ENCODE measurements around the gene RHOBTB1. TPM values are rescaled to one million over a fixed set of nuclear protein-coding genes. Genes with fewer than 3 reads are reported as not detected.

The RHOBTB1 gene
- total and polyA plus RNA-seq, 4 donors = 5.1 to 22.8 (median 12.2) TPM

DNA sequence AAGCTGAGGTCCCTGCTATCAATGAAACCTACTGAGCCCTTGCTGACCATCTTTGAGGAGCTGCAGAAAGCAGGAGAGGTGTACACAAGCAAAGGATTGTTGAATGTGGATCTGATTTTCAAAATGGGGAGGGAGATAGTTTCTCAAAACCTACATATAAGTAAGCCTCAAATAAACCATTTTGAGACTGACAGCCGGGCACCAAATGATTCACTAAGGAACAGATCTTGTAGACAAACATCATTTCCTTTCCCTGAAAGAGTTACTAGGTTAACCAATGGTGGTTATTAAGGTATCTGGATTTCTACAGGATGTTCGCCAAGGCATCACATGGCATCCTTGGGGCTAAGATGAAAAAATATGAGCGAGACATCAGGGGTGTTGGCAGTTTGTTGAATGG is 24.5 kb upstream of the RHOBTB1 start:
- Histone ChIP-seq H3K27ac (ENCODE audit: low read depth in 1 of 2, low read length in 2 of 2) (no peak overlapping the region), H3K27me3 (ENCODE audit: control insufficient read depth in 1 of 2, insufficient read depth in 2 of 2, low read length in 1 of 2) (no peaks in the 10 kb centered on the region), H3K4me3 (ENCODE audit: low read length in 2 of 2) (no peak overlapping the region), H3K9me3 (ENCODE audit: control insufficient read depth, low read length) (no peaks in the 10 kb centered on the region), H3K4me1 (ENCODE audit: control insufficient read depth in 1 of 2, insufficient read depth in 2 of 2, low read length in 2 of 2) (no peaks in the 10 kb centered on the region), H3K36me3 (ENCODE audit: control insufficient read depth in 1 of 2, insufficient read depth in 2 of 2, low read length in 1 of 2) (no peaks in the 10 kb centered on the region)
- no peak for DNase-seq
- 93 to 94% methylated on average over 3 of the region's 3 CpGs for WGBS, 2 donors
- intact Hi-C loops (cut with DNase I) = loop anchor here in 1 of 2 donors (10.0 kb wide), 1 partner anchor 316 kb away; no protein-coding TSS in a partner anchor
- no peak for ATAC-seq (ENCODE audit: low FRiP score)

DNA sequence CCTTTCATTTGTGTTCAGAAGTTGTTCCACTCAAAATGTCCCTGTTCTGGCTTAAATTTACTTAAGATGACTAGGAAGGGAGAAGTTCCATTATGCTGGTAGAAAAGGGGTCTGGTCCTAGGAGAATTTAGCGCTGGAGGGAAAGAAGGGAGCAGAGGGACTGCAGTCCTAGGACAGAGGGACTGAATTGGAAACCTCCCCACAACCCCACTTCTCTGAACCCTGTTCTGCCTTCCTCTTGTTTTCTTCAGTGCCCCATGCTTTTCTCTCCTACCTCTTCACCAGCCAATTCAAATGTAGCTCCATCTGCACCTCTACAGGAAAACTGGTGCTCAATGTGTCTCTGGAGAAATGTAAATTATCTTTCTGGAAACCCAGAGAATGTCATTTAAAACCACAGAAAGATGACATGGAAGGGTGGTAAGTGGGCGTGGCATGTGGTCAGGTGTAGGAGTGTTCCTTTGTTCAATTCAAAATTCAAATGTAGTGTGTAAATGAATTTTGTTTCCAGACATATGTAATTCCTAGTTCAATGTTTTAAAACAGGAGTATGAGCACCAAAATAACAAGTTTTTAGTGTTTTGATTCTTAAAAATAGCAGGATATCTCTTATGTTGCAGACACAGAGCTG is 24.0 kb upstream of the RHOBTB1 start:
- Histone ChIP-seq H3K27ac (ENCODE audit: low read depth in 1 of 2, low read length in 2 of 2) (no peak overlapping the region), H3K4me1 (ENCODE audit: control insufficient read depth in 1 of 2, insufficient read depth in 2 of 2, low read length in 2 of 2) (no peaks in the 10 kb centered on the region), H3K4me3 (ENCODE audit: low read length in 2 of 2) (no peak overlapping the region), H3K27me3 (ENCODE audit: control insufficient read depth in 1 of 2, insufficient read depth in 2 of 2, low read length in 1 of 2) (no peaks in the 10 kb centered on the region), H3K36me3 (ENCODE audit: control insufficient read depth in 1 of 2, insufficient read depth in 2 of 2, low read length in 1 of 2) (no peaks in the 10 kb centered on the region), H3K9me3 (ENCODE audit: control insufficient read depth, low read length) (no peaks in the 10 kb centered on the region)
- DNase-seq (no peak), ATAC-seq (ENCODE audit: low FRiP score) (no peak)
- intact Hi-C loops (cut with DNase I) = loop anchor here in 1 of 2 donors (10.0 kb wide), 1 partner anchor 317 kb away; no protein-coding TSS in a partner anchor
- 79 to 99% methylated on average over 2 of the region's 2 CpGs for WGBS, 2 donors

- intact Hi-C loops (cut with DNase I) = loop anchor here in 1 of 2 donors (10.0 kb wide), 1 partner anchor 318 kb away; no protein-coding TSS in a partner anchor
- ATAC-seq (ENCODE audit: low FRiP score) (no peak), DNase-seq (no peak)
- H3K27ac ChIP-seq (ENCODE audit: low read depth in 1 of 2, low read length in 2 of 2) = no peak overlapping the region
- WGBS, 2 donors = 90% methylated on average over 4 of the region's 4 CpGs
- H3K27me3 ChIP-seq (ENCODE audit: control insufficient read depth in 1 of 2, insufficient read depth in 2 of 2, low read length in 1 of 2) = no peaks in the 10 kb centered on the region
- H3K4me1 ChIP-seq (ENCODE audit: control insufficient read depth in 1 of 2, insufficient read depth in 2 of 2, low read length in 2 of 2) = no peaks in the 10 kb centered on the region
- no peak overlapping the region for H3K4me3 ChIP-seq (ENCODE audit: low read length in 2 of 2)
- no peaks in the 10 kb centered on the region for H3K9me3 ChIP-seq (ENCODE audit: control insufficient read depth, low read length)
- no peaks in the 10 kb centered on the region for H3K36me3 ChIP-seq (ENCODE audit: control insufficient read depth in 1 of 2, insufficient read depth in 2 of 2, low read length in 1 of 2)
These were observed 23.3 kb upstream of the RHOBTB1 start for GRCh38 chr10:60967260-60967659.

DNA sequence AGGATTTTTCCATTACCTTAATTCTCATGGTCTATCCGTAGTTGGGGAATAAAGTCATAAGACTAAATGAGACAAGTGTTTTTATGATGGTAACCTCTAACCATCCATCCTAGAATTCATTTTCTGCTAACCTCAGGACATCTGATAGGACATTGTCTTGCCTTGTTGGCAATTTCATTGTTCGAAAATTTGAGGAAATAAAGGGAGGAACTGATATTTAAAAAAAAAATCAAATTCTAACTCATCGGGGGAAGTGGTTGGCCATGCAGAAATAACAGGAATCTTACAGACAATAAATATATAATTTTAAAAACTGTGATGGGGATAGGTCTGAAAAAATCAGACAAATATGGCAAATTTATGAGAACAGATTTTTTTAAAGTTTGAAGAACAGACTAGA is 21.7 kb upstream of the RHOBTB1 start:
- intact Hi-C loops (cut with DNase I) = loop anchor here (2.0 to 10.0 kb wide), 2 partner anchors 149 to 319 kb away; no protein-coding TSS in a partner anchor
- ATAC-seq (ENCODE audit: low FRiP score) (no peak), DNase-seq (no peak)
- Histone ChIP-seq H3K4me1 (ENCODE audit: control insufficient read depth in 1 of 2, insufficient read depth in 2 of 2, low read length in 2 of 2) (no peaks in the 10 kb centered on the region), H3K36me3 (ENCODE audit: control insufficient read depth in 1 of 2, insufficient read depth in 2 of 2, low read length in 1 of 2) (no peaks in the 10 kb centered on the region), H3K9me3 (ENCODE audit: control insufficient read depth, low read length) (no peaks in the 10 kb centered on the region), H3K27me3 (ENCODE audit: control insufficient read depth in 1 of 2, insufficient read depth in 2 of 2, low read length in 1 of 2) (no peaks in the 10 kb centered on the region), H3K27ac (ENCODE audit: low read depth in 1 of 2, low read length in 2 of 2) (no peak overlapping the region), H3K4me3 (ENCODE audit: low read length in 2 of 2) (no peak overlapping the region)
- 90 to 95% methylated on average over 3 of the region's 3 CpGs for WGBS, 2 donors

- intact Hi-C loops (cut with DNase I) = loop anchor here (2.0 to 10.0 kb wide), 2 partner anchors 148 to 320 kb away; no protein-coding TSS in a partner anchor
- DNase-seq (peak in 1 of 2 donors; percentile 70), ATAC-seq (ENCODE audit: low FRiP score) (peak; percentile 89)
- 7 to 11% methylated on average over 5 of the region's 5 CpGs for WGBS, 2 donors
- no peaks in the 10 kb centered on the region for H3K36me3 ChIP-seq (ENCODE audit: control insufficient read depth in 1 of 2, insufficient read depth in 2 of 2, low read length in 1 of 2)
- no peaks in the 10 kb centered on the region for H3K4me1 ChIP-seq (ENCODE audit: control insufficient read depth in 1 of 2, insufficient read depth in 2 of 2, low read length in 2 of 2)
- H3K9me3 ChIP-seq (ENCODE audit: control insufficient read depth, low read length) = no peaks in the 10 kb centered on the region
- no peak overlapping the region for H3K4me3 ChIP-seq (ENCODE audit: low read length in 2 of 2)
- H3K27me3 ChIP-seq (ENCODE audit: control insufficient read depth in 1 of 2, insufficient read depth in 2 of 2, low read length in 1 of 2) = no peaks in the 10 kb centered on the region
- no peak overlapping the region for H3K27ac ChIP-seq (ENCODE audit: low read depth in 1 of 2, low read length in 2 of 2)
These were observed 20.6 kb upstream of the RHOBTB1 start for GRCh38 chr10:60964257-60965235.

DNA sequence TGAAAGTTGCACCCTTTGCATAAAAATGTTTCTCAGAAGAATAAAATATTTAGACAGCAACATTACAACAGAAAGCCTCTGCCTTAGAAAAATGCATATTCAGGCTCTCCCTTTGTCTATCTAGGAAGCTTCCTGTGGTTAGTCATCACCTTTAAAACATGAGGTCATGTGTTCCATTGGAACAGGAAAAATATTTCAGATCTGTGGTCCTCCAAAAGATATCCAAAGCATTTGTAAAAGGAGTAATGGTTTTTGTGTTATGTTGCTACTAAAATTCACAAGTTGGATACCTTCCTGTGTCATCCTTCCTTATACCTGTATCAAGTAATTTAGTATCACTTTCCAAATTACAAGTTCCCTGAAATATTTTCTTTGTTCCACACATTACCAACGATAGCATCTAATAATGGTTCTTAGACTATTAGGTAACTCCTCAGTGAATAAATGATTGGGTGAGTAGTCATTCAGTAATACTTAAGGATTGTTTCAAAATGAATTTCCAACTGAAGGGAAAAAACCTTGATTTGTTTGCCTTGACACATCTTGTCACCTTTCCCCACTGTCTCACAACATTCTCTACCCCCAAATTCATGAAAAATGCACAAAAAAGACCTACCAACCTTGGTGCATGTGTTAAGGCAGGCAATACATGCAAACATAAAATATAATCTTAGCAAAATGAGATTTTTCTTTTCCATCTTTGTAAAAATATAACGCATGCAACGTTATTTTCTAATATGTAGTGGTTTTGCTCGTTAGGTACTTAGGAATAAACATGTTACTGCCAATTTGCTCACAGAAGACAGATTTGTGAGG is 19.7 kb upstream of the RHOBTB1 start:
- intact Hi-C loops (cut with DNase I) = loop anchor here (2.0 to 10.0 kb wide), 3 partner anchors 145 to 321 kb away; no protein-coding TSS in a partner anchor
- Histone ChIP-seq H3K36me3 (ENCODE audit: control insufficient read depth in 1 of 2, insufficient read depth in 2 of 2, low read length in 1 of 2) (no peaks in the 10 kb centered on the region), H3K27ac (ENCODE audit: low read depth in 1 of 2, low read length in 2 of 2) (no peak overlapping the region), H3K27me3 (ENCODE audit: control insufficient read depth in 1 of 2, insufficient read depth in 2 of 2, low read length in 1 of 2) (no peaks in the 10 kb centered on the region), H3K4me3 (ENCODE audit: low read length in 2 of 2) (no peak overlapping the region), H3K9me3 (ENCODE audit: control insufficient read depth, low read length) (no peaks in the 10 kb centered on the region), H3K4me1 (ENCODE audit: control insufficient read depth in 1 of 2, insufficient read depth in 2 of 2, low read length in 2 of 2) (no peaks in the 10 kb centered on the region)
- 12 to 16% methylated on average over 4 of the region's 4 CpGs for WGBS, 2 donors
- ATAC-seq (ENCODE audit: low FRiP score) (no peak), DNase-seq (no peak)

- H3K4me1 ChIP-seq (ENCODE audit: control insufficient read depth in 1 of 2, insufficient read depth in 2 of 2, low read length in 2 of 2) = no peaks in the 10 kb centered on the region
- intact Hi-C loops (cut with DNase I) = loop anchor here in 1 of 2 donors (2.0 to 10.0 kb wide), 2 partner anchors 144 to 322 kb away; no protein-coding TSS in a partner anchor
- ATAC-seq (ENCODE audit: low FRiP score) (no peak), DNase-seq (no peak)
- WGBS, 2 donors = 65 to 76% methylated on average over 3 of the region's 3 CpGs
- no peaks in the 10 kb centered on the region for H3K27me3 ChIP-seq (ENCODE audit: control insufficient read depth in 1 of 2, insufficient read depth in 2 of 2, low read length in 1 of 2)
- H3K9me3 ChIP-seq (ENCODE audit: control insufficient read depth, low read length) = no peaks in the 10 kb centered on the region
- H3K36me3 ChIP-seq (ENCODE audit: control insufficient read depth in 1 of 2, insufficient read depth in 2 of 2, low read length in 1 of 2) = no peaks in the 10 kb centered on the region
- no peak overlapping the region for H3K4me3 ChIP-seq (ENCODE audit: low read length in 2 of 2)
- no peak overlapping the region for H3K27ac ChIP-seq (ENCODE audit: low read depth in 1 of 2, low read length in 2 of 2)
These were observed 19.0 kb upstream of the RHOBTB1 start for GRCh38 chr10:60962946-60963345.

DNA sequence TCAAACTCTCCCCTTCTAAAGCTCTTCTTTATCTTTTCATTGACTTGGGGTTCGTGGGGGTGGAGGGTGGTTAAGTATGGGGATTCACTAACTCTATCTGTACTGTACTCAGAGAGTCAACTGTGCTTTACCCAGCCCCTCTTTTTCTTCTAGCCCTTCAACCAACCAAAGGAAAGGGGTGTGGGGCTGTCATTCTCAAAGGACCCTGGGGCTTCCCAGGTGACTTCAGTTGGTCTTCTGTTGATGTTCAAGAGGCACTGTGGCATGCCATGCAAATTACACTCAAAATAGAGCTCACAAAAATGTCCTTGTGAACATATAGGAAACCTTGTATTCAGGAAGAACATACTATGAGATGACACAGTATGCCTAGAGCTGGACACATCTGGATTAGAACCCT is 16.9 kb upstream of the RHOBTB1 start:
- intact Hi-C loops (cut with DNase I) = loop anchor here in 1 of 2 donors (10.0 kb wide), 1 partner anchor 324 kb away; no protein-coding TSS in a partner anchor
- DNase-seq (no peak), ATAC-seq (ENCODE audit: low FRiP score) (no peak)
- Histone ChIP-seq H3K36me3 (ENCODE audit: control insufficient read depth in 1 of 2, insufficient read depth in 2 of 2, low read length in 1 of 2) (no peaks in the 10 kb centered on the region), H3K27me3 (ENCODE audit: control insufficient read depth in 1 of 2, insufficient read depth in 2 of 2, low read length in 1 of 2) (no peaks in the 10 kb centered on the region), H3K9me3 (ENCODE audit: control insufficient read depth, low read length) (no peaks in the 10 kb centered on the region), H3K27ac (ENCODE audit: low read depth in 1 of 2, low read length in 2 of 2) (no peak overlapping the region), H3K4me3 (ENCODE audit: low read length in 2 of 2) (no peak overlapping the region), H3K4me1 (ENCODE audit: control insufficient read depth in 1 of 2, insufficient read depth in 2 of 2, low read length in 2 of 2) (no peaks in the 10 kb centered on the region)
- WGBS, 2 donors = 90 to 100% methylated on average over 1 of the region's 1 CpG
